Common myeloid progenitor, CD34-positive (primary cell): Measurements from ENCODE around the gene TMPRSS6.
A peak's percentile ranks its signal among the peaks of the same experiment; 100 is the strongest.

Source experiments
- CTCF ChIA-PET: fragments of 350-600 bp; sonication (Branson Sonifier 250); formaldehyde crosslinking; loops from one replicate; lab custom pipeline; 2021; ENCODE audit warnings: antibody characterized with exemption; lab: Charles Lee
- POLR2A ChIA-PET: fragments of 350-600 bp; sonication (Branson Sonifier 250); formaldehyde crosslinking; loops from one replicate; lab custom pipeline; 2021; ENCODE audit warnings: antibody characterized with exemption; lab: Charles Lee
- DNase-seq, 3 donors: peaks; one replicate each; pipeline versions ENCODE4 v3.0.0 to v3.0.0-alpha.2; 2013
- H3K27ac ChIP-seq, 2 experiments: 1 replicate in 1 of 2; 2 replicates in 1 of 2; pipeline ENCODE4 v1.7.0; 2013; ENCODE audit warnings: inconsistent platforms in 2 of 2, low read length in 2 of 2, mild to moderate bottlenecking in 2 of 2, low read depth in 1 of 2, moderate library complexity in 1 of 2; ENCODE audit not compliant: severe bottlenecking in 2 of 2, insufficient read depth in 1 of 2, poor library complexity in 1 of 2
- H3K27me3 ChIP-seq, 5 experiments: replicated peaks in 2 of 5; 1 replicate in 3 of 5; 2 replicates in 2 of 5; pipeline versions ENCODE4 v1.6.1 to v1.7.0; 2013; ENCODE audit warnings: low read length in 4 of 5, mild to moderate bottlenecking in 2 of 5, moderate library complexity in 2 of 5, inconsistent platforms in 1 of 5; ENCODE audit not compliant: insufficient read depth in 5 of 5, control insufficient read depth in 4 of 5
- H3K36me3 ChIP-seq, 4 experiments: 1 replicate in 2 of 4; 2 replicates in 2 of 4; pipeline versions ENCODE4 v1.6.1 to v1.7.0; 2013; ENCODE audit warnings: low read length in 3 of 4, control low read depth in 1 of 4, mild to moderate bottlenecking in 1 of 4; ENCODE audit not compliant: control insufficient read depth in 4 of 4, insufficient read depth in 4 of 4
- H3K4me1 ChIP-seq, 4 experiments: 1 replicate in 3 of 4; 2 replicates in 1 of 4; pipeline versions ENCODE4 v1.6.1 to v1.7.1; 2013; ENCODE audit warnings: low read length in 3 of 4, mild to moderate bottlenecking in 3 of 4, control low read depth in 1 of 4, inconsistent platforms in 1 of 4, moderate library complexity in 1 of 4; ENCODE audit not compliant: control insufficient read depth in 4 of 4, insufficient read depth in 4 of 4; ENCODE audit errors: control extremely low read depth in 1 of 4
- H3K4me3 ChIP-seq, 7 experiments: 1 replicate in 4 of 7; 2 replicates in 3 of 7; pipeline versions ENCODE4 v1.5.1 to v1.7.0; 2013; ENCODE audit warnings: mild to moderate bottlenecking in 7 of 7, low read length in 6 of 7, moderate library complexity in 6 of 7, inconsistent platforms in 2 of 7, low read depth in 2 of 7, control low read depth in 1 of 7; ENCODE audit not compliant: insufficient read depth in 4 of 7, control insufficient read depth in 1 of 7; ENCODE audit errors: extremely low read depth in 1 of 7
- H3K9me3 ChIP-seq, 5 experiments: 1 replicate in 4 of 5; 2 replicates in 1 of 5; pipeline versions ENCODE4 v1.6.1 to v1.7.1; 2013; ENCODE audit warnings: low read length in 4 of 5, mild to moderate bottlenecking in 2 of 5, inconsistent platforms in 1 of 5, low read depth in 1 of 5, moderate library complexity in 1 of 5; ENCODE audit not compliant: control insufficient read depth in 4 of 5, insufficient read depth in 2 of 5; ENCODE audit errors: control extremely low read depth in 1 of 5
- WGBS: methylation state at CpG from one replicate; pipeline ENCODE4 v1.1.5; 2013; ENCODE audit not compliant: insufficient coverage; 5-methylcytosine and 5-hydroxymethylcytosine counted together

The TMPRSS6 gene

DNA sequence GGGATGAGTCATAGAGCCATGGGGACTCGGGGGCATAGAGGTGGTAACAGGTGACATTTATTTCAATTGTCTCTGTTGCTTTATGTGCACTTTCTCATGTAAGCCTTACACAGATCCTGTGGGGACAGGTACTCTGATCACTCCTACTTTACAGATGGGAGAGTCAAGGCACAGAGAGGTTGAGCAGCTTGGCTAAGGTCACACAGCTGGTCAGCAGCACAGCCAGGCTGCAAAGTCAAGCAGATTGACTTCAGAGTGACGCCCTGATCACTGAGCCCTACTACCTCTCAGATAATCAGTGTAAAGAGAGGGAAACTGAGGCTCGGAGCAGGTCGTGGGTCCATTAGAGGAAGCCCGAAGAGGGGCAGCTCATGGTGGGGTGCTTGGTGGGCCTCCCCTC is 3.5 kb downstream of the TMPRSS6 start:
- 100% methylated on average over 1 of the region's 5 CpGs for WGBS
- ChIA-PET CTCF (interaction anchor here (0.8 to 1.3 kb wide), 2 partner anchors 14 to 26 kb away, joined by 3 to 5 read pairs; no protein-coding TSS in a partner anchor), POLR2A (no interaction called here)
- Histone ChIP-seq H3K36me3 (no peaks in the 10 kb centered on the region), H3K4me3 (no peak overlapping the region), H3K27ac (no peak overlapping the region), H3K27me3 (peaks cover 0 to 1% (median 0%) of the 10 kb centered on the region in 5 experiments), H3K4me1 (no peaks in the 10 kb centered on the region), H3K9me3 (no peaks in the 10 kb centered on the region)
- no peak for DNase-seq

- Histone ChIP-seq H3K27ac (no peak overlapping the region), H3K27me3 (peaks cover 0 to 1% (median 0%) of the 10 kb centered on the region in 5 experiments), H3K4me3 (no peak overlapping the region), H3K4me1 (no peaks in the 10 kb centered on the region), H3K36me3 (no peaks in the 10 kb centered on the region), H3K9me3 (no peaks in the 10 kb centered on the region)
- ChIA-PET CTCF (interaction anchor here (1.0 to 1.3 kb wide), 2 partner anchors 11 to 25 kb away, joined by 4 to 5 read pairs; no protein-coding TSS in a partner anchor), POLR2A (no interaction called here)
- WGBS: 53% methylated on average over 5 of the region's 7 CpGs
- DNase-seq: peak in 1 of 3 donors; percentile 10
These were observed 4.4 kb downstream of the TMPRSS6 start for GRCh38 chr22:37105154-37105553.

DNA sequence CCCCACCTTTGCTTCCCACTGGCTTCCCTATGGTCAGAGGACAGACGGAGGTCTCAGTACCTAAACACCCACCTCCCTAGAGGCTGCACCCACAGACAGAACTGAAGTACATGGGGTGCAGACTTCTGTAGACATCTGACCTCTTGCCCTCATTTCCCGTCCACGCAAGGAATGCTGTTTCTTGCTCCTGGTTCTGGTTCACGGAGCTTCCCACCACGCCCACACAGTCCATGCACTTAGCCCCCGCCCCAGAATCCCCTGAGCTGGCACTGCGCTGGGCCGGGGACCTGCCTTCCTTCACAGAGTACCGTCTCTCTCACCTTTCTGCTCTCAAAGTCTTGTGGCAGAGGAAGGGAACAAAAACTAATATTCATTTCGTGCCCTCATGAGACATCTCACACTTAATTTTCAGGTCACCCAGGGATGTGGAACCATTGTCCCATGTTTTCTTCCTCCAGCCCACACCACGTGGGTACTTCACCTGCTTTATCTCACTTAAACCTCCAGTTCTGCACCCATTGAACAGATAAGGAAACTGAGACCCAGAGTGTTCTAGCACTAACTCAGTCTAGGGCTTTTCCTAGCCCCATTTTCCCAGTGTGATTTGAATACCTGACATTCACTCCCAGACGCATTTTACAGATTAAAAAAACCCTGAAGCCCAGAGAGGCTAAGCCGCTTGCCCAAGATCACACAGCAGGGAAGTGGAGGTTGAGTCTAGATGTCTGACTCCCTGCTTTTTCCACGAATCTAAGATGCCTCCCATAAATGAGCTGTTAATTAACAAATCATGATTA is 5.7 kb downstream of the TMPRSS6 start:
- Histone ChIP-seq H3K4me3 (no peak overlapping the region), H3K36me3 (no peaks in the 10 kb centered on the region), H3K9me3 (no peaks in the 10 kb centered on the region), H3K27ac (no peak overlapping the region), H3K4me1 (no peaks in the 10 kb centered on the region), H3K27me3 (peaks cover 0 to 3% (median 0%) of the 10 kb centered on the region in 5 experiments)
- CTCF ChIA-PET: interaction anchor here (0.6 to 1.5 kb wide), 4 partner anchors 10 to 465 kb away, joined by 3 to 4 read pairs (median 4); no protein-coding TSS in a partner anchor
- 86% methylated on average over 10 of the region's 14 CpGs for WGBS
- POLR2A ChIA-PET: no interaction called here
- no peak for DNase-seq

DNA sequence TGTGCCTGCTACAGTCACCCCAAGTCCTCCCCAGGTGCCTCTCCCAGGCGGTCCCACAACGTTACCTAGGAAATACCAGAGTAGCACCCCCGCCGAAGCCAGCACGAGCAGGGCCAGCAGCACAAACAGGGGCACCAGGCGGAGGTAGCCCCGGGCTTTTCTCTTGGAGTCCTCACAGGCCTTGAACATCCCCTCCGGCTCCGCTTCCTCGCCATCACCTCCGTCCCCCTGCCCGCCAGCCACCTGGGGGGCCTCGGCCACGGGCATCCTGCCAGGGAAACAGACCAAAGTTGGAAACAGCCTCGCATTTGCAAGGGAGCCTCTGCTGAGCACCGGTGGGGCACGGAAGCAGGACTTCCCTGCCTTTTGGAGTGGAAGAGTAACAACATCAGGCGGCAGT is 6.4 kb downstream of the TMPRSS6 start:
- POLR2A ChIA-PET: no interaction called here
- no peak for DNase-seq
- no peak overlapping the region for H3K4me3 ChIP-seq
- H3K27me3 ChIP-seq: peaks cover 0 to 8% (median 3%) of the 10 kb centered on the region in 5 experiments
- H3K4me1 ChIP-seq: no peaks in the 10 kb centered on the region
- no peaks in the 10 kb centered on the region for H3K36me3 ChIP-seq
- H3K9me3 ChIP-seq: no peaks in the 10 kb centered on the region
- no peak overlapping the region for H3K27ac ChIP-seq
- WGBS: 76% methylated on average over 13 of the region's 18 CpGs
- CTCF ChIA-PET: interaction anchor here (1.1 to 1.5 kb wide), 2 partner anchors 18 to 392 kb away, joined by 3 read pairs; no protein-coding TSS in a partner anchor

- no peak overlapping the region for H3K4me3 ChIP-seq
- no peaks in the 10 kb centered on the region for H3K9me3 ChIP-seq
- DNase-seq: no peak
- no peaks in the 10 kb centered on the region for H3K4me1 ChIP-seq
- ChIA-PET CTCF (interaction anchor here (1.0 to 1.1 kb wide), 2 partner anchors 14 to 22 kb away, joined by 3 read pairs; no protein-coding TSS in a partner anchor), POLR2A (no interaction called here)
- 91% methylated on average over 7 of the region's 10 CpGs for WGBS
- H3K27ac ChIP-seq: no peak overlapping the region
- peaks cover 0 to 21% (median 7%) of the 10 kb centered on the region in 5 experiments for H3K27me3 ChIP-seq
- no peaks in the 10 kb centered on the region for H3K36me3 ChIP-seq
These were observed 8.0 kb downstream of the TMPRSS6 start for GRCh38 chr22:37101311-37102066.

DNA sequence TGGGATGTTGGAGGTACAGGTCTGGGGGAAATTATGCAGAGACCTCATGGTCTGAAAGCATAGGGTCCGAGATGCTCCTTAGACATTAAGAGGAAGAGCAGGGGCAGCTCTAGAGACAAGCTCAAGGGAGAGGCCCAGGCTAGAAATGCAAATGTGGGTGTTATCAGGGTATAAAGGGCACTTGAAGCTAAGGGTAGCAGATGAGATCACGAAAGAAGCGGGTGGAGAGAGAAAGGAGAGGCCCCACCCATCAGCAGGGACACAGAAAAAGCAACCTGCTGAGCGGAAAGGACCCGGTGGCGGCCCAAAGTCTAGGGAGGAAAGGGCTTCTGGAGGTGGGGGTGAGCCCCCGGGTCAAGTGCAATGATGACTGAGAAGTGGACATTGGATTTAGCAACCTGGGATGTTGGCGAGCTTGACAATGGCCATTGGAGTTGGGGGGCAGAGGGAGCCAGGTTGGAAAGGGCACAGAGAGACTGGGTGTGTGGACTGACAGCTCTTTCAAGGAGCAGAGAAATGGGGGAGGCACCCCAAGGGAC is 8.9 kb downstream of the TMPRSS6 start:
- no peak overlapping the region for H3K27ac ChIP-seq
- 93% methylated on average over 8 of the region's 8 CpGs for WGBS
- H3K36me3 ChIP-seq: no peaks in the 10 kb centered on the region
- DNase-seq: no peak
- H3K4me3 ChIP-seq: no peak overlapping the region
- CTCF ChIA-PET: interaction anchor here (1.0 to 1.7 kb wide), 3 partner anchors 11 to 21 kb away, joined by 3 to 5 read pairs (median 3); no protein-coding TSS in a partner anchor
- no peaks in the 10 kb centered on the region for H3K9me3 ChIP-seq
- POLR2A ChIA-PET: no interaction called here
- no peaks in the 10 kb centered on the region for H3K4me1 ChIP-seq
- H3K27me3 ChIP-seq: peaks cover 0 to 29% (median 7%) of the 10 kb centered on the region in 5 experiments
